ENCODE measurements around the gene MCUR1. TPM values are rescaled to one million over a fixed set of nuclear protein-coding genes. Genes with fewer than 3 reads are reported as not detected.

The MCUR1 gene
- total RNA-seq, 2 experiments from 2014 or later, result 23.5 to 32.7 TPM

Other genes with a start within 250 kb of the MCUR1 start
- gene SIRT5, start 240.0 kb downstream of the MCUR1 start, total RNA-seq, result 10 to 100 TPM; 14.3 to 19.4 TPM
- 10 to 100 TPM; 53.5 to 57.7 TPM for gene NOL7, start 199.2 kb downstream of the MCUR1 start, total RNA-seq
- 10 to 100 TPM; 51.1 to 56.1 TPM for gene RANBP9, start 102.7 kb downstream of the MCUR1 start, total RNA-seq
- not detected for gene RNF182, start 110.4 kb upstream of the MCUR1 start, total RNA-seq